CD4-positive, CD25-positive, alpha-beta regulatory T cell (primary cell): ENCODE data around the gene HBEGF. TPM values are rescaled to one million over a fixed set of nuclear protein-coding genes. Genes with fewer than 3 reads are reported as not detected.
A peak's percentile ranks its signal among the peaks of the same experiment; 100 is the strongest.

Experiments
- ATAC-seq, 2 donors: fragments of 150-1000 bp; cut with Tn5 transposase; one replicate each; pipeline ENCODE4 v1.10.0; 2021; ENCODE audit warnings: low read depth in 2 of 2, moderate number of reproducible peaks in 2 of 2, moderate library complexity in 1 of 2
- DNase-seq, 3 donors: peaks; one replicate each; pipeline versions ENCODE4 v3.0.0 to v3.0.0-alpha.2; 2012 to 2022; ENCODE audit warnings: mixed read lengths in 1 of 3
- H3K27ac ChIP-seq: one replicate; pipeline ENCODE4 v1.7.0; 2013; ENCODE audit warnings: mild to moderate bottlenecking, low read length; ENCODE audit not compliant: insufficient read depth, poor library complexity, severe bottlenecking
- H3K27me3 ChIP-seq: one replicate; pipeline ENCODE4 v1.7.0; 2013; ENCODE audit warnings: low read length; ENCODE audit not compliant: control insufficient read depth, insufficient read depth
- H3K36me3 ChIP-seq: one replicate; pipeline ENCODE4 v1.7.0; 2013; ENCODE audit warnings: mild to moderate bottlenecking, low read length, moderate library complexity; ENCODE audit not compliant: control insufficient read depth, insufficient read depth
- H3K4me1 ChIP-seq: 2 replicates; pipeline ENCODE4 v1.7.0; 2013; ENCODE audit warnings: mild to moderate bottlenecking, low read length; ENCODE audit not compliant: insufficient read depth, control insufficient read depth, poor library complexity, severe bottlenecking
- H3K4me3 ChIP-seq: one replicate; pipeline ENCODE4 v1.7.0; 2013; ENCODE audit warnings: low read depth, mild to moderate bottlenecking, low read length, moderate library complexity
- H3K9me3 ChIP-seq, 2 experiments: 1 replicate in 1 of 2; 2 replicates in 1 of 2; pipeline ENCODE4 v1.7.0; 2013; ENCODE audit warnings: low read length in 2 of 2, mild to moderate bottlenecking in 1 of 2, moderate library complexity in 1 of 2; ENCODE audit not compliant: control insufficient read depth in 2 of 2
- H3K27ac Mint-ChIP-seq, 3 donors: one replicate each; pipeline ENCODE4 v1.8.0; 2020 to 2022; ENCODE audit warnings: mild to moderate bottlenecking in 3 of 3, mixed read lengths in 3 of 3, moderate library complexity in 2 of 3
- H3K27me3 Mint-ChIP-seq: one replicate; pipeline ENCODE4 v1.8.0; 2022; ENCODE audit warnings: mild to moderate bottlenecking, mixed read lengths
- H3K36me3 Mint-ChIP-seq: one replicate; pipeline ENCODE4 v1.8.0; 2020; ENCODE audit warnings: mixed read lengths
- H3K4me1 Mint-ChIP-seq, 4 donors: one replicate each; pipeline ENCODE4 v1.8.0; 2020 to 2022; ENCODE audit warnings: mixed read lengths in 4 of 4, mild to moderate bottlenecking in 1 of 4
- H3K4me3 Mint-ChIP-seq, 4 donors: one replicate each; pipeline ENCODE4 v1.8.0; 2020 to 2022; ENCODE audit warnings: mild to moderate bottlenecking in 4 of 4, mixed read lengths in 4 of 4, moderate library complexity in 3 of 4
- H3K9me3 Mint-ChIP-seq, 7 donors: one replicate each; pipeline ENCODE4 v1.8.0; 2020 to 2022; ENCODE audit warnings: mixed read lengths in 7 of 7, mild to moderate bottlenecking in 3 of 7, moderate library complexity in 2 of 7
- polyA plus RNA-seq, 4 donors: library from polyadenylated mRNA; unstranded; fragments of 300-500 nt; fragmentation: Illumina TruSeq; gene quantifications; one replicate each; pipeline ENCODE4 v1.2.3, GENCODE V29; 2021
- total RNA-seq: library from RNA; stranded (reverse); gene quantifications from one replicate; pipeline ENCODE4 v1.2.3, GENCODE V29; 2022

The HBEGF gene
- total and polyA plus RNA-seq, 5 donors from 2014 or later: 0.47 TPM; not detected in 4

DNA sequence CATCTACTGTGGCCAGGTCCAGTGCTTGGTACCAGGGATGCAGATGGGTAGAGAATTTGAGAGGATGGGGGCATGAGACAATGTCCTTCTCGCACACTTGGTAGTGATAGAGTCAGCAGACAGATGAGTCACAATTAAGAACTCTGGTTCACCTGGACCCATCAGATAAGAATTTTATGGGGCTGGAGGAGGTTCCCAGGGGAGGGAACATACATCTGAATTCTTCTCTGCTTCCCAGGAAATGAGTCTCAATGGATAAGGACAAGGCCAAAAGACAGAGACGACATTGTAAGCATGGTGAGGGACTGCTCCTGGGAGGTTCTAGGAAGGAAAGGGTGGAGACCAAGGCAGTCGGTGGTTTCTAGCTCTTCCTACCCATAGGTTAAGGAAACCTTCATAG is 18.9 kb upstream of the HBEGF start:
- H3K9me3 ChIP-seq: no peaks in the 10 kb centered on the region
- Mint-ChIP-seq H3K27ac (no peak overlapping the region), H3K36me3 (no peaks in the 10 kb centered on the region), H3K4me1 (peaks cover 0 to 10% (median 3%) of the 10 kb centered on the region in 4 donors), H3K9me3 (no peaks in the 10 kb centered on the region), H3K4me3 (no peak overlapping the region), H3K27me3 (no peaks in the 10 kb centered on the region)
- ATAC-seq (no peak), DNase-seq (no peak)
- no peak overlapping the region for H3K27ac ChIP-seq
- H3K36me3 ChIP-seq: no peaks in the 10 kb centered on the region
- H3K4me1 ChIP-seq: no peaks in the 10 kb centered on the region
- H3K4me3 ChIP-seq: no peak overlapping the region
- H3K27me3 ChIP-seq: no peaks in the 10 kb centered on the region

GRCh38 chr5:140364472-140364765 is 18.0 kb upstream of the HBEGF start:
- Histone ChIP-seq H3K4me1 (no peaks in the 10 kb centered on the region), H3K27ac (no peak overlapping the region), H3K4me3 (no peak overlapping the region), H3K27me3 (no peaks in the 10 kb centered on the region), H3K9me3 (no peaks in the 10 kb centered on the region), H3K36me3 (no peaks in the 10 kb centered on the region)
- no peaks in the 10 kb centered on the region for H3K9me3 Mint-ChIP-seq
- DNase-seq (no peak), ATAC-seq (no peak)
- H3K36me3 Mint-ChIP-seq: no peaks in the 10 kb centered on the region
- peak overlapping the region in 1 of 4 donors; percentile 28 for H3K4me3 Mint-ChIP-seq
- H3K27ac Mint-ChIP-seq: peak overlapping the region in 1 of 3 donors; percentile 49
- H3K27me3 Mint-ChIP-seq: no peaks in the 10 kb centered on the region
- H3K4me1 Mint-ChIP-seq: peaks cover 0 to 10% (median 3%) of the 10 kb centered on the region in 4 donors

DNA sequence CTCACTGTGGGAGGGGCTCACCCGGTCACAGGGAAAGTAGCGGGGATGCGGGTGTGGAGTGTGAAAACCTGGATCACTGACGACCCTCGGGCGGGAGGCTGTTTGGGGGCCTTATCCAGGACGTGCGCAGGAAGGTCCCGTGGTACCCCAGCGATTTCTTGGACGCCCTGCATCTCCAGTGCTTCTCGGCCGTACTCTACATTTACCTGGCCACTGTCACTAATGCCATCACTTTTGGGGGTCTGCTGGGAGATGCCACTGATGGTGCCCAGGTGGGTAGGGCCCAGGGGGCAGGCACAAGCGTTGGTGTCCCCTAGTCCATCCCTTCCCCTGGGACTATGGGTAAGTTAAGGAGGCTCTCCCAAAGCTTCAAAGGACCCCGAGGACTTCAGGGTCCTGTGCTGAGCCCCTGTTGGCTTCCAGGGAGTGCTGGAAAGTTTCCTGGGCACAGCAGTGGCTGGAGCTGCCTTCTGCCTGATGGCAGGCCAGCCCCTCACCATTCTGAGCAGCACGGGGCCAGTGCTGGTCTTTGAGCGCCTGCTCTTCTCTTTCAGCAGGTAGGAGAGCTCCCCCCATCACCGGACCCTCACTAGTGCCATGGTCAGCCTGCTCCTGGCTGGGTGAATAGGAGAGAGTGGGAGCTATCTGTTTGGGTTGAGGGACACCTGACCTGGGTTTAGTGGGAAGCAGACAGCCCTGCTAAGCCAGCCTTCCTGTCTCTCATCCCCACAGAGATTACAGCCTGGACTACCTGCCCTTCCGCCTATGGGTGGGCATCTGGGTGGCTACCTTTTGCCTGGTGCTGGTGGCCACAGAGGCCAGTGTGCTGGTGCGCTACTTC is 17.4 kb upstream of the HBEGF start:
- no peaks in the 10 kb centered on the region for H3K9me3 Mint-ChIP-seq
- no peaks in the 10 kb centered on the region for H3K9me3 ChIP-seq
- H3K27ac Mint-ChIP-seq: peak overlapping the region in 1 of 3 donors; percentile 49
- no peaks in the 10 kb centered on the region for H3K27me3 Mint-ChIP-seq
- H3K4me1 Mint-ChIP-seq: peaks cover 0 to 10% (median 3%) of the 10 kb centered on the region in 4 donors
- ATAC-seq (no peak), DNase-seq (no peak)
- no peaks in the 10 kb centered on the region for H3K36me3 Mint-ChIP-seq
- no peaks in the 10 kb centered on the region for H3K36me3 ChIP-seq
- H3K4me1 ChIP-seq: no peaks in the 10 kb centered on the region
- no peak overlapping the region for H3K27ac ChIP-seq
- H3K4me3 Mint-ChIP-seq: peak overlapping the region in 2 of 4 donors; percentile 7 to 84
- no peak overlapping the region for H3K4me3 ChIP-seq
- no peaks in the 10 kb centered on the region for H3K27me3 ChIP-seq

DNA sequence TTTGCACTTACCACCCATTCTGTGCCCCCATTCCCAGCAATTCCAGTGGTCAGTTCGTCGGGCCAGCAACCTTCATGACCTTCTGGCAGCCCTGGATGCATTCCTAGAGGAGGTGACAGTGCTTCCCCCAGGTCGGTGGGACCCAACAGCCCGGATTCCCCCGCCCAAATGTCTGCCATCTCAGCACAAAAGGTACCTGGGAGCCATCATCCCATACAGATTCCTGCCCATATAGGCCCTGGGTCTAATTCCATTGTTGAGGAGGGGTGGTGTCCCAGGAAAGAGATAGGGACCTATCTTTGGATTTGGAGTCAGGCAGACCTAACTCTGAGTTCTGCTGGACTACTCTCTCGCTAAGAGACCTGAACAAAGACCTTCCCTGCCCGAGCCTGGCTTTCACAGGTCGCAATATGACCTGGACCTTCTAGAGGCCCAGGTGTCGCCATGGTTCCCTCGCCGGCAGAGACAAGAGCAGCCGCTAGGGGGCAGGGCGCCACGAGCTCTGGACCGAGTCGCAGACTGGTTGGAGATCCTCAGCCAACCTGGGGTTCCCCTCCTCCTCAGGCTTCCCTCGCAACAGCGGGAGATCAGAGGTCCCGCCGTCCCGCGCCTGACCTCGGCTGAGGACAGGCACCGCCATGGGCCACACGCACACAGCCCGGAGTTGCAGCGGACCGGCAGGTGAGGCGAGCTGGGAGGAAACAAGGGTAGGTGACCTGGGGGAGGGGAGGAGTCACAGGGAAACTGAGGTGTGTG is 16.6 kb upstream of the HBEGF start:
- no peaks in the 10 kb centered on the region for H3K9me3 Mint-ChIP-seq
- peaks cover 0 to 10% (median 3%) of the 10 kb centered on the region in 4 donors for H3K4me1 Mint-ChIP-seq
- Histone ChIP-seq H3K4me1 (no peaks in the 10 kb centered on the region), H3K36me3 (no peaks in the 10 kb centered on the region), H3K27ac (no peak overlapping the region), H3K4me3 (no peak overlapping the region), H3K9me3 (no peaks in the 10 kb centered on the region), H3K27me3 (no peaks in the 10 kb centered on the region)
- H3K27ac Mint-ChIP-seq: peak overlapping the region in 1 of 3 donors; percentile 42
- peak overlapping the region; percentile 7 to 84 (median 69) for H3K4me3 Mint-ChIP-seq
- no peaks in the 10 kb centered on the region for H3K27me3 Mint-ChIP-seq
- peak; percentile 83 to 90 for ATAC-seq
- H3K36me3 Mint-ChIP-seq: no peaks in the 10 kb centered on the region
- DNase-seq: peak; percentile 66 to 81 (median 76)

- H3K4me1 Mint-ChIP-seq: peaks cover 5 to 17% (median 9%) of the 10 kb centered on the region in 4 donors
Observed at GRCh38 chr5:140362311-140362710, 15.9 kb upstream of the HBEGF start.

GRCh38 chr5:140361901-140362300 is 15.5 kb upstream of the HBEGF start:
- ATAC-seq: no peak
- H3K4me3 Mint-ChIP-seq: peak overlapping the region in 1 of 4 donors; percentile 48
- peaks cover 10% of the 10 kb centered on the region for H3K4me1 ChIP-seq
- H3K4me3 ChIP-seq: no peak overlapping the region
- H3K4me1 Mint-ChIP-seq: peaks cover 5 to 18% (median 11%) of the 10 kb centered on the region in 4 donors
- no peaks in the 10 kb centered on the region for H3K9me3 ChIP-seq
- no peak overlapping the region for H3K27ac ChIP-seq
- peak overlapping the region in 2 of 3 donors; percentile 36 to 63 for H3K27ac Mint-ChIP-seq
- H3K36me3 ChIP-seq: no peaks in the 10 kb centered on the region
- no peaks in the 10 kb centered on the region for H3K36me3 Mint-ChIP-seq
- no peaks in the 10 kb centered on the region for H3K27me3 ChIP-seq
- DNase-seq: no peak
- no peaks in the 10 kb centered on the region for H3K9me3 Mint-ChIP-seq
- H3K27me3 Mint-ChIP-seq: peaks cover 7% of the 10 kb centered on the region

More at GRCh38 chr5:140362311-140362710, 15.9 kb upstream of the HBEGF start:
- Histone ChIP-seq H3K36me3 (no peaks in the 10 kb centered on the region), H3K4me3 (no peak overlapping the region), H3K4me1 (peaks cover 7% of the 10 kb centered on the region), H3K9me3 (no peaks in the 10 kb centered on the region), H3K27me3 (no peaks in the 10 kb centered on the region), H3K27ac (no peak overlapping the region)
- peaks cover 7% of the 10 kb centered on the region for H3K27me3 Mint-ChIP-seq
- no peaks in the 10 kb centered on the region for H3K9me3 Mint-ChIP-seq
- H3K36me3 Mint-ChIP-seq: no peaks in the 10 kb centered on the region
- H3K27ac Mint-ChIP-seq: peak overlapping the region in 1 of 3 donors; percentile 36
- peak overlapping the region in 1 of 4 donors; percentile 48 for H3K4me3 Mint-ChIP-seq
- DNase-seq (no peak), ATAC-seq (no peak)

GRCh38 chr5:140360681-140361479 is 14.5 kb upstream of the HBEGF start:
- no peak overlapping the region for H3K4me3 ChIP-seq
- no peaks in the 10 kb centered on the region for H3K27me3 ChIP-seq
- H3K36me3 Mint-ChIP-seq: no peaks in the 10 kb centered on the region
- peaks cover 7% of the 10 kb centered on the region for H3K27me3 Mint-ChIP-seq
- H3K27ac Mint-ChIP-seq: no peak overlapping the region
- H3K4me3 Mint-ChIP-seq: no peak overlapping the region
- no peaks in the 10 kb centered on the region for H3K9me3 Mint-ChIP-seq
- H3K9me3 ChIP-seq: no peaks in the 10 kb centered on the region
- no peak overlapping the region for H3K27ac ChIP-seq
- no peaks in the 10 kb centered on the region for H3K36me3 ChIP-seq
- DNase-seq (no peak), ATAC-seq (no peak)
- peaks cover 5 to 18% (median 11%) of the 10 kb centered on the region in 4 donors for H3K4me1 Mint-ChIP-seq
- H3K4me1 ChIP-seq: peaks cover 10% of the 10 kb centered on the region
